HG02852 (cell line): ENCODE data around the gene SULT2B1.

Source experiments
- ATAC-seq: cut with Tn5 transposase; IDR thresholded peaks from one replicate; pipeline ENCODE4 v1.9.1; 2021; ENCODE audit warnings: mild to moderate bottlenecking, moderate library complexity; ENCODE audit not compliant: unreplicated experiment

Gene SULT2B1

DNA sequence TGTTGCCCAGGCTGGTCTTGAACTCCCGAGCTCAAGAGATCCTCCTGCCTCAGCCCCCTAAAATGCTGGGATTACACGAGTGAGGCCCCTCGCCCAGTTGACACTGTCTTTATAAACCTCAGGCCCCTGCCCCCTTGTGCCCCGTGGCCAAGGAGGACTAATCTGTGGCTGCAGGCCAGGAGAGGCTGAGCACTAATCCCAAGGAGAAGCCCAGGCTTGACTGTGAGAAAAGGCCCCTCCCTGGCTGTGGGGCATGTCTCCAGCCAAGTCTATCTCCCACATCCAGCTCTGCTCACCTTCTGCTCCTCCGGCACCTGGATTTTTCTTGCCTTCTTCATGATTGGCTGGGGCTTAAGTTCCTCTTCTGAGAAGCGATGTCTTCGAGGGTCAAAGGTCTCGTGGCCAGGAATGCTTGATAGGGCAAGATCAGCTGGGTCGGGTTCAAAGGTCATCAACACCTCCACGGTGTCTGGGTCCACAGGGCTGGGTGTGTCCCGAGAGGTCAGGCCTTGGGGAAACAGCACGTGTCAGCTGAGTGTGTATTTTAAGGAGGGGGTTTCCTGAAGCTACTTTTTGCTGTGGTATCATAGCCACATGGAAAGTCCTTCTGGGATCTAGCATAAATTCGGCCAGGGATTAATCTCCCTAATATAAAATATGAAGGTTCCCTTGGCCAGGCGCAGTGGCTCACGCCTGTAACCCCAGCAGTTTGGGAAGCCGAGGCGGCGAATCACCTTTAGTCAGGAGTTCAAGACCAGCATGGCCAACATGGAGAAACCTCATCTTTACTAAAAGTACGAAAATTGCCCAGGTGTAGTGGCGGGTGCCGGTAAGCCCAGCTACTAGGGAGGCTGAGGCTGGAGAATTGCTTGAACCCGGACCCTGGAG is 81.4 kb downstream of the SULT2B1 start:
- no peak for ATAC-seq

DNA sequence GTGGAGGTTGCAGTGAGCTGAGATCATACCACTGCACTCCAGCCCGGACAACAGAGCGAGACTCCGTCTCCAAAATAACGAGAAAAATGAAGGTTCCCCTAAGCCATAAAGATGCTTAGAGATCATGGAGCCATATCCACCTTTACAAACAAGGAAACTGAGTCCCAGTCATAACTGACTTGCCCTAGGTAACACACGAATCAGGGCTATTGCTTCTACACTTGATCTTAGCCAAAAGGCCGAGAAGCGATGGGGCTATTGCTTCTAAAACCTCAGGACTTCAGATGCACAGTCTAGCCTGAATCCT is 82.0 kb downstream of the SULT2B1 start:
- no peak for ATAC-seq

DNA sequence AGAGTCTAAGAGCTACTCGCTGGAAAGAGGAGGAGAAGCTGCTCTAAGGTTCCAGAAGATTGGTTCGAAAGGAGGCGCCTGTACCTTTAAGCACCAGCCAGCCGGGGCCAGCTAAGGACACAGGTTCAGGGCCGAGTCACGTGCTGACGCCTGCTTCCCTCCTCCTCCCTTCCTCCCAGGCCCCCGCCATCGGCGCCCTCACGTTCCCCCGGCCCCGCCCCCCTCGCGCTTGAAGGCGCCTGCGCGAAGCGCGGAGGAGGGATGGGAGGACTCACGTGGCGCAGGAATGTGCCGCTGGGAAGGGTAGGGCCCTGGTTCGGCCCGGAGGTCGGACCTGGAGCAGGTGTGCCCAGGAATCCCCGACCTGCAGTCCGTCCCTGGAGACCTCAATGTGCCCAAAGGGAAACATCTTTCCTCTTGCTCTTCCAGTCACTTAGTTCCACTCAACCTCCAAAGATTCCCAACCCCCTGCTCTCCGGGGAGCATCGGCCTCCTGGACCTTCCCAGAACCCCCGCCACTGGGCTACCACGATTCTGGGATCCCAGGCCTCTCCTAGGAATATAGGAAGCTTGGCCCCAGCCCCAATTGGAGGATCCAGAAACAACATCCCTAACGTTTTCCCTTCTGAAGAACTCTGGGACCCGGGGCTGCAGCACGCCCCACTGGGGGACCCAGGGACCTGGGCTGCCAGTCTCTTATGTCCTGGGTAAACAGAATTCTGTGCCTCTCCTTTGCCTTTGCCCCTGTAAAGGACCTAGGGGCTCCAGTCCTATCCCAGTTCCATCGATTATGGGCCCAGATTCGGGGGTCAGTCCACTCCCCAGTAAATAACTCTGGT is 82.7 kb downstream of the SULT2B1 start:
- ATAC-seq: peak; percentile 38

DNA sequence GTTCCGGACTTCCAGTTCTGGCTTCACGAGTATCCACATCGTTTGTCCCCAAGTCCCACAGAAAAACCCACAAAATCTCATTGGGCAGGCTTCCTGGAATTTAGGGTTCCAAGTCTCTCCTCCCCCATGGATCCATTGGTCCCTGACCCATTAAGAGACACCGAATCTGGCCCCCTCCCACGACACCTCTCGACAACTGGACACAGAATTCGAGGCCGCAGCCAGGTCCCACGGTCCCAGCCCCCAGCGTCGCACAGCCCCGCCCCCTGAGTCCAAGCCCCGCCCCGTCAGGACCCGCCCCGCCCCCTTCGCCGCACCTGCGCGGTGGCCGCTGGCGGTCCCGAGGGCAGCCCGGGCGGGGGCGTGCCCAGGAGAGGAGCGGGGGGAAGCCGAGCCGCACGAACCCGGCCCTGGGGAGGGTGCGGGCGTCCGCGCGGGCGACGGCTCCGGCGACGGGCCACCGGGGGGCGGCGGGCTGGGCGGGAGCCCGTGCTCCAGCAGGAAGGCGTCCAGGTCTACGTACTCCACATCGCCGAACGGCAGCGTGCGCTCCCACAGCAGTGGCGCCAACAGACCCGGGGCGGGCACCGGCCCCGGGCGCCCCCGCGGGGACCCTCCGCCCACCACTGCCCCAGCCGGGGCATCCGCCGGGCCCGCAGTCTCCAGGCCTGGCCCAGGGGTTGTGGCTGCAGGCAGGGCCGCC is 83.4 kb downstream of the SULT2B1 start:
- ATAC-seq: no peak

DNA sequence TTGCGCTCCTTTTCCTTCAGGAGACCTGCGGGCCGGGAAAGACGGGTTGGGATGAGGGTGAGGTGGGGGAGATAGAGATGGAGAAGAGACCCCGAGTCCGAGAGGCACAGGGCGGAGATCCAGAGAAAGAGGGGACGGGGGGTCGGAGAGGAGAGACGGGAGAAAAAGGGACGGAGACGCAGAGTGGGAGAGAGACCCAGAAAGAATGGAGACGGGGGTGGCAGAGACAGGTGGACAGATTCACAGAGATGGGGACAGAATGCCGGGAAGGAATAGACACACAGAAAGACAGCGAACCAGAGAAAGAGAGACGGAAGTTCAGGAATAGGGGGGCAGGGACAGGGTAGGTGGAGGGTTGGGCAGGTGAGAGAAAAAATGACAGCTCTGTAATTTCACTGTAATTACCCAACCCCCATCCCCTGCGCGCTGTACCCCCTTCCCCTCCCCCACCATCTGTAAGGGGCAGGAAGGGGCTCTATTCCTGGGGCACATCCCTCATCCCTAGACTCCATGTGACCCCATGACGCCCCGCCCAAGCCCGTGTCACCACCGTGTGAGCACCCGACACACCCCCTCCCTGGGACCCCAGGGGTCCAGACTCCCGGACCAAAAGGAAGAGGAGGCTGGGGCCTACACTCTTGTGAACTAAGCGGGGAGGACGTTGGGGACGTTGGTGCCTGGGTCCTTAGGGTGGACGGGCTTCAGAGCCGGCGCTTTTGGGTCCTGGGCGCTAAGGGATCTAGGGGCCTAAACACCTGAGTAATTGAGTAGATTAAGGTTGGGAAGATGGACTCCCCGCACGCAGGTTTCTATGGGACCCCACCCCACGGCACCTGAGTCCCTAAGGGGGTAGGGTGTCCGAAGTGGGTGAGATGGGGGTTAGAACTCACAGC is 84.2 kb downstream of the SULT2B1 start:
- ATAC-seq: no peak

DNA sequence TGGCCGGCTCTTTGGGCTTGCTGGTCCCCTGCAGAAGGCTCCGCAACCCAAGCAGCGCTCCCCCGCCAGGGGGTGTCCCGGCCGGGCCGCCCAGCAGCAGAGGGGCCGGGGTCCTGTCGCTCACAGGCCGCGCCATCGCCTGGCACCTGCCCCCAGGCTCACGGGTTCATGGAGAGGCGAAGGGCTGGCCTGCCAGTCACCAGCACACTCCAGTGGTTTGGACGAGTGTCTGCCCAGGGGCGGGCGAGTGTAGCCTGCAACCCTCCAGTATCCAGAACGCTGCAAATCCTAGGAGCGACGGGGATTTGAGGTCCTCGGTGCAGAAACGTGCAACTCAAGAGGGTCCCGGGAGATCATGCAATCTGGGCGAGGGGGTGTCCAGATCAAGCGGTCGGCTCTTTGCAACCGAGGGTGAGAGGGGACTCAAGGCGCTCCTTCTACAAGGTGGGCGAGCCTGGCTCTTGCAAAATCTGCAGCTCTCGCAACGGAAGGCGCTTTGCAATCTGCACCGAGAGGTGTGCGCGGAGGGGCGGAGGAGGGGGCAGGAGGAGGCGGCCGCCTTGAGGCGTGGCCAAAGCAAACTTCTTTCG is 85.0 kb downstream of the SULT2B1 start, which contains the start of gene DBP:
TSS of gene DBP (minus strand) at position 521 of the 590 bp plus-strand sequence. CDS start at position 136, 385 bp downstream.
- ATAC-seq: no peak

DNA sequence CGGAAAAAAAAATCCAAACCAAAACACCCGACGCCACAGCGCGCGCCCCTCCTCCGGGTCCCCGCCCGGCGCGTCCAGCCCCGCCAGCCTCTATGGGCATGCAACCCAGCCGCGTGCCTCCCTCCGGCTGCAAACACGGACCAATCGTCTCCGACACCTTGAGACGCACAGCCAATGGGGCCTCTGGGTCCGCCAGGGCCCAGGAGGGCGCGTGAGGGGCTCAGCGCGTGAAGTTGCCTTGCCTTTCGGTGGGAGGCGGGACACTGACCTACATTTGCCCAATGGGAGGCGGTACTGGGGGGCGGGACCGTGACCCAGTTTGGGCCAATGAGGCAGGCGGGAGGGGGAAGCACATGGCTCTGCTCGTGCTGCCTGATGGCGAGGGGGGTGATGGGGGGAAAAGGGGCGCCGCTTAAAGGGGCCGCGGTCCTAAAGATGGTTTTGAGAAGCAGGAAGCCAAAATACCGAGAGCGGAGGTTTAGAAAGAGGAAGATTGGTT is 85.5 kb downstream of the SULT2B1 start:
- peak; percentile 63 for ATAC-seq

DNA sequence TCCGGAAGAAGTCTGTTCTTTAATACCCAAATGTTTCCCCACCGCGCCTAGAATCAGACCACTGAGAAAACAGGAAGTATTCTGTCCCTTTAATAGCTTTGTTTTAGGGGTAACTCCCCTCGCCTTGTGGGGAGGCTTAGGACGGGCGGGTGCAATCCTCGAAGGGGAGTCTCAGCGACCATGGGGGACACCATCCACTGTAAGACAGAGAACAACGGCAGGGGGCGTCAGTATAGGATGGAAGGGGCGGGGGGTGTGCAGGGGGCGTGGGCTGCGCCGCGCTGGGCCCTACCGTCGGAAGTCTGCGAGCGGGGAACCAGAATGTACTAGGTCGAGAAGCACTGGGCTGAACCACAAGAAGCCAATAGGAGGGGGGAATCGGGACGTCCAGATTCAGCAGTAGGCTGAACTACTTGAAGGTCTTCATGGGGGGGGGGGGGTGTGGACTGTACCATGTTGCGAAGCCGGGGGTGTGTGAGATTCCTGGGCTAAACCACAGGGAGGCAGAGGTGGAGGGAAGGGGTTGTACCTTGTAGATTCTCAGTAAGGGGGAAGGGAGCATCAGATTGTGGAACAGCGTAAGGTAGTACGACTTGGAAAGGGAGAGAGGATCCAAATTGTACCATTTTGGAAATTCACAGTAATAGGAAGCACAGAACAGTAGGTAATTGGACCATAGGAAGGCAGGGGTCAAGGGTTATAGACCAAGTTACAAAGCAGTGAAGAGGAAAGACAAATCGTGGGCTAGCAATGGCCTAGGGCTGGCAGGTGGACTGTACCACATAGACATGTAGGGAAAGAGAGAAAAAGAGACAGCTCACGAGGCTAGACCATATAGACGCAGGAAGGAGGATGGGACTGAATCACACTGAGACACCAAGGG is 86.2 kb downstream of the SULT2B1 start:
- ATAC-seq: peak; percentile 21

DNA sequence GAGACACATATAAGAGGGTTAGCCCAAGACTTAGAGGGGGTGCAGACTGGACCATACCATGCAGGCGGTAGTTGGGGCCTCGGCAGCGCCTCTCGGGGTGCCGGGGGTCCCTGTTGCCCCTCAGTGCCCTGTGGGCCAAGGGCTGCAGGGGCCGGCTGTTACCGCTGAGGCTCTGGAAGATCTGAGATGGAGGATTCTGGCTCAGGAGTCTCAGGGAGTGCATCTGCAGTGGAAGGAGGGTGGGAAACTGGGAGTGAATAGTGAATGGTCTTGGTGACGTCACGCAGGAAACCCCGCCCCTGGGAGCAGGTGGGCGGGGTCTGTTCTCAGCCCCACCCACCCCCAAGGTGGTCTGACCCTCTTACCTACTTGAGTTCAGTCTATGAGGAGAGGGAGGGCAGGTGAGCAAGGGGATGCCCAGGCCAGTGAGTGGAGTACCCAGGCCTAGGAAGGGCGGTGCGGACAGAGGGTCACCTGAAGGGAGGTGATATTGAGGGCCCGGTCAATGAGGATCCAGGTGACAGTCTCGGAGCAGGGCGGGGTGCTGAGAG is 86.9 kb downstream of the SULT2B1 start:
- ATAC-seq: no peak

DNA sequence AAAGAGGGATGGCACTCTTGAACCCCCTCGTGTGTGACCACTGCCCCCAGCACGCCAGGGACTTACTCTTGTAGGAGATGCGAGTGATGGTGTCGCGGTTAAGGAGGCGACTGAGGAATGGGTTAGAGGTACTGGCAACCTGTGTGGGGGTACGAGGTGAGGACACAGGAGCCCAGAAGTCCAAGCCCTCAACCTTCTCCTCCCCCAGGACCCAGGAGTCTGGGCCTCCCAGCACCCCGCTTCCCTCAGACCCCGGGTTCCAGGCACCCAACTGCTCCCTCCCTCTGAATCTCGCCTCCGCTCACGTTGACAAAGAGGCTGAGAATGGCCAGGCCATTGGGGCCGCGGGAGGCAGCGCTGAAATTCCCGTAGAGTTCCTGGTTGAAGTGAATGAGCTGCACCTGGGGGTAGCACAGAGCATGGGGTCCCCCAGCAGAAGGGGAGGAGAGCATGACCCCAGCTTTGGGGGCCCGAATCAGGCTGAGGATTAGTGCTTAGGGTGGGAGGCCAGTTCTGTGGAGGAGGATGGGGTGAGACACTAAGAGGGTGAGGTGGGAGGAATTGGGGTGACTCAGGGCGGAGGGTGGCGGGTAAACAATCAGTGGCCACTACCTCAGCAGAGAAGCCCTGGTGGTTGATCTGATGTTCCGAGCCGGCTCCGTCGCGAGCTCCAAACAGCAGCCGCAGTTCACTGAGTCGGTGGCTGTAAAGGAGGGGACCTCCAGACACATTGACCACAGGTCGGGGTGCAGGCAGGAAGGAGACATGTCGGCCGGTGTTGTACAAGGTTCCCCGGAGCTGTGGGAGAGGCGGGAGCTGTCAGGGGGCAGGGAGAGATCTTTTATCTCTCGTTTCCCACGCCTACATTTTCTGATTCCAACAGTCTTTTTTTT is 87.8 kb downstream of the SULT2B1 start:
- ATAC-seq: no peak

DNA sequence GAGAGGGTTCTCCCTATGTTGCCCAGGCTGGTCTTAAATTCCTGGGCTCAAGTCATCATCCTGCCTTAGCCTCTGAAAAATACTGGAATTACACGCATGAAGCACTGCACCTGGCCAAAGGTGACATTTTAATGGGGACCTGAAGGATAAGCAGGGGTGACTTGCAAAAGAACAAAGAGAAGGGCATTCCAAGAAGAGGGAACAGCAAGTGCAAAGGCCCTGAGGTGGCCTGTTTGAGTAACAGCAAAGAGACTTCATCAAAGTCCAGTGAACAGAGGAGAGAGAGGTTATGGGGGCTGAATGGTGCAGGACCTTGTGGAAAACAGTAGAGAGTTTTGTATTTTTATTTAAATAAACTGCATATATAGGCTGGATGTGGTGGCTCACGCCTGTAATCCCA is 89.9 kb downstream of the SULT2B1 start:
- no peak for ATAC-seq

DNA sequence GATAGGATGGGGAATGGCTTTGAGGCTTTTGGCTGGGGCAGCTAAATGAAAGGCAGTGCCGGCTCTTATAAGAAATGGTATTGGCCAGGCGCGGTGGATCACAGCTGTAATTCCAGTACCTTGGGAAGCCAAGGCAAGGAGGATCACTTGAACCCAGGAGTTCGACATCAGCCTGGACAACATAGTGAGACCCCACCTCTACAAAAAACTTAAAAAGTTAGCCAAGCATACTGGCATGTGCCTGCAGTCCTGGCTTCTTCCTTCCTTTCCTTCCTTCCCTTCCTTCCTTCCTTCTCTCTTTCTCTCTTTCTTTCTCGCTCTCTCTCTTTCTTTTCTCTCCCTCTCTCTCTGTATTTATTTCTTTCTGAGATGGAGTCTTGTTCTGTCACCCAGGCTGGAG is 90.9 kb downstream of the SULT2B1 start:
- no peak for ATAC-seq

DNA sequence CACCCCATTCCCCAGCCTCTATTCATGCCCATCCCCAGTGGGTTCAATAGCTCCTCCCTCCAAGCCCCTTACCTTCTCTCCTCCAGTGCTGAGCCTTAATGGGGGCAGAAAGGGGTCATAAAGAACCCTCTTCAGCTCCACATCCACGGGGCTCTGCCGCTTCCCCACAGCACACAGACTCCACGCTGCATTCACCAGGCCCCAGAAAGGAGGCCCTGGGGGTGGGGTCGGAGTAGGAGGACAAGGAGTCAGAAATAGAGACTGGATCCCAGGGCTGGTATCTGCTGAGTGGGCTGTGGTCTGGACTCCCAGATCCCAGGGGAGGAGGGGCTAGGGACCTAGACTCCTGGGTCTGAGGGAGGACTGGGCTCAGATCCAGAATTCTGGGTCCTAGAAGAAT is 92.4 kb downstream of the SULT2B1 start:
- ATAC-seq: no peak

DNA sequence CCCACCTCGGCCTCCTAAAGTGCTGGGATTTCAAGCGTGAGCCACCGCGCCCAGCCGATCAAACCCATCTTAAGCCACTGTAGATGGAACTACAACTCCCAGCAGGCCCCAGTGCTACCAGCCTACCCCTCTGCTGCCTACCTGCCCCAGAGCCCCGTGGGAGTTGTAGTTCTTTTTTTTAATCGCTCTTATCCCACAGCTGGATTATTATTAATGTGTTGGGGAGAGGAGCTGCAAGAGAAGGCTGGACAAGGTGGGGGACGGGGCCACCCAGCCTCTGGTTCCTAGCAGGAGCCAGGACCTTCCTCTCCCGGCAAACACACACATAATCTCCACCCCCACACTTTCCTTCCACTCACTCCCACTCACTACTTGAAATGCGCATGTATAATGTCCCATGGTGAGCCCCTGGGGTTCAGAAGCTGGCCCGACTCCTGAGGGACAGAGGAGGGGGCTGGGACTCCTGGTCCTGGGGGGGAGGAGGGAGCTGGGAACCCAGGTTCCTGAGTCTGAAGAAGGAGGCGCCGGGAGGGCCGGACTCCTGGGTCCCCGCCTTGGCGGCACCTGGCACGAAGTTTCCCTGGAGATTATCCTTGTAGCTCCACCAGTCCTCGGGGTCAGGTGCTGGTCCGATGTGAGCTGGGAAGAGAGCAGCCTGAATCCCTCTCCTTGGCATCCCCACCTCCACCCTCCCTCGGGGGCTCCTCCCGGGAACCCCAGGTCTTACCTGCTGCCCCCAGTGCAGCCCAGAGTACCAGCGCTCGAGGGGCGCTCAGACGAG is 93.1 kb downstream of the SULT2B1 start:
- no peak for ATAC-seq

DNA sequence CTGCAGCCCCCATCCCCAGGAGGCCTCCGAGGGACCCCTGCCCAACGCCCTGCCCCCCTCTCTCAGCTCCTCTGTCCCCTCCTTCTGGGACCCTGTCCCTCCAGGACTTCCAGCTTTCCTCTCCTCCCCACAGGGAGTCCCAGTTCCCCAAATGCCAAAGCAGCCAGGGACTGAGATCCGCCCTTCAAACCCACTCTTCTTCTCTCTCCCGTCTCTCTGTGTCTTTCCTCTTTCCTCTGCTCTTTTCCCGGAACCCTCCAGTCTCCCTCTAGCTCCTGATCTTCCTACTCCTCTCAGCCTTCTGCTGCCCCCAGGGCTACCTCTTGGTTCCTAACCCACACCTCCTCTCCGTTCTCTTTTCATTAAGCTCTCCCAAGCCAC is 93.6 kb downstream of the SULT2B1 start:
- no peak for ATAC-seq

DNA sequence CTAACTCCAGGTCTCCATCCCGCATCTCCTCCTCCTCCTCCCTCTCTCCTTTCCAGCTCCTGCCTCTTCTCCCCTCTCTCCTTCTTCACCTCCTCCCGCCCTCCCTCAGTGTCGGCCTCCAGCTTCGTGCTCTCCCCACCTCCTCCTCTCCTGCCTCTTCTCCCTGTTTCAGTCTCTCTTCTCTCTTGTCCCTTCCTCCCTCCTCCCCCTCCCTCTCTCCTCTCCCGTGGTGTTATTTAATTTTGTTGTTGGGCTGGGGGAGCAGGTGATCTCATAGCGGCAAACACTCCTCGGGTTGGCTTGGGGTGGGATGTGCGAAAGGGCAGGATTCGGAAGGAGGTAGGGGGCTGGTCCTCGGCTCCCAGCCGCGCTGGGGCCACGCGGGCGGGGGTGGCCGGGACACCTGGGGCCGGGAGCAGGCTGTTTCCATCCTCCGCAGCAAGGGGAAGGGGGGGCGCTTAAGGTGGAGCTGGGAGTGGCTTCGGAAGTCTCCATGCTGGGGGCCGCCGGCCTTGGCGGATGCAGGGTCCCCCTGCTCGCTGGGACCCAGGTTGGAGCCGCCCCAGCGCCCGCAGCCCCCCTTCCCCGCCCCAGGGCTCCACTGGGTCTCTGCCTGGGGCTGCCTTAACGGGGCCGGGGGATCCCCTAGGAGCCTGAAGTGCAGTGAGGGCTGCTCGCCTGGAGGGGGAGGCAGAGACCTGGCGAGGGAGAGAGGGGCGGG is 94.2 kb downstream of the SULT2B1 start, which contains the start of gene CA11:
TSS of gene CA11 (minus strand) at position 187 of the 721 bp plus-strand sequence. CDS start 555 bp downstream, outside the sequence.
- ATAC-seq: peak; percentile 78
